Heart left ventricle (tissue), 16 donors: Measurements from ENCODE around the gene NOSTRIN. TPM values are rescaled to one million over a fixed set of nuclear protein-coding genes. Genes with fewer than 3 reads are reported as not detected.

Experiments
- ATAC-seq, 4 donors: fragments of 200-7000 bp; cut with Tn5 transposase; one replicate each; pipeline ENCODE4 v1.9.1; 2020 to 2022; ENCODE audit warnings: moderate library complexity in 4 of 4, mild to moderate bottlenecking in 3 of 4, moderate number of reproducible peaks in 1 of 4
- DNase-seq, 5 donors: peaks; one replicate each; pipeline ENCODE4 v3.0.0-alpha.2; 2020
- H3K27ac ChIP-seq, 12 donors: fragments of 200-600 bp; sonication (generic) in 4 of 12; one replicate each; pipeline versions ENCODE4 v1.5.0 to v1.8.0; 2016 to 2022; ENCODE audit warnings: mild to moderate bottlenecking in 2 of 12
- H3K27me3 ChIP-seq, 9 donors: fragments of 200-600 bp; sonication (generic) in 2 of 9; one replicate each; pipeline versions ENCODE4 v1.5.1 to v1.8.0; 2016 to 2022; ENCODE audit warnings: mild to moderate bottlenecking in 3 of 9
- H3K36me3 ChIP-seq, 9 donors: fragments of 200-600 bp; sonication (generic) in 2 of 9; one replicate each; pipeline versions ENCODE4 v1.5.0 to v1.8.0; 2018 to 2022; ENCODE audit warnings: mild to moderate bottlenecking in 2 of 9
- H3K4me1 ChIP-seq, 12 donors: fragments of 200-600 bp; sonication (generic) in 4 of 12; one replicate each; pipeline versions ENCODE4 v1.5.0 to v1.8.0; 2016 to 2022; ENCODE audit warnings: mild to moderate bottlenecking in 3 of 12
- H3K4me3 ChIP-seq, 12 donors: fragments of 200-600 bp; sonication (generic) in 4 of 12; one replicate each; pipeline versions ENCODE4 v1.5.0 to v1.8.0; 2017 to 2022; ENCODE audit warnings: mild to moderate bottlenecking in 9 of 12, moderate library complexity in 4 of 12
- H3K9me3 ChIP-seq, 12 donors: fragments of 200-600 bp; sonication (generic) in 4 of 12; one replicate each; pipeline versions ENCODE4 v1.5.0 to v1.8.0; 2016 to 2022; ENCODE audit warnings: mild to moderate bottlenecking in 1 of 12
- CTCF ChIP-seq, 12 donors: fragments of 200-600 bp; sonication (generic) in 4 of 12; IDR thresholded peaks; one replicate each; pipeline versions ENCODE4 v1.5.0 to v1.8.0; 2018 to 2022; ENCODE audit warnings: antibody characterized with exemption in 12 of 12, mild to moderate bottlenecking in 5 of 12
- POLR2A ChIP-seq, 2 donors: fragments of 450-650 bp; IDR thresholded peaks; one replicate each; pipeline ENCODE4 v1.6.1; 2017; ENCODE audit warnings: antibody characterized with exemption in 2 of 2, mild to moderate bottlenecking in 2 of 2, moderate library complexity in 2 of 2
- whole genome bisulfite sequencing, 4 donors: extraction: QIAGEN DNeasy Blood & Tissue Kit in 2 of 4; methylation state at CpG; one replicate each; pipeline versions ENCODE4 v1.1.5 to v1.1.7; 2013 to 2018; 5-methylcytosine and 5-hydroxymethylcytosine counted together
- intact Hi-C, 10 donors: fragments of 100-400 bp; cut with DNase I; formaldehyde crosslinking; loops; one replicate each; pipeline versions ENCODE4 v1.11.1 to v1.14.2; 2022
- polyA plus RNA-seq, 2 donors: library from polyadenylated mRNA; stranded (reverse); fragments of 200-250 nt; gene quantifications; one replicate each; pipeline ENCODE4 v1.2.3, GENCODE V29; 2013
- total RNA-seq, 9 donors: library from RNA; depleted of rRNA in 2 of 9; stranded (reverse); fragments of >200 nt in 2 of 9; fragmentation: NEBNext Ultra II Directional in 3 of 9; extraction: Animal tissue kit (Norgen Biotek cat#: 25700) in 3 of 9; gene quantifications; one replicate each; pipeline versions ENCODE4 v1.1.0 to v1.2.4, GENCODE V29; 2016 to 2023
- donor health status: ischemic (EF 13 %, LVEDD 7.1; RV severe dilation, severe dysfunction).
- donor health status: healthy with polysubstance abuse.
- donor health status: DM: no; HTN: yes; CAD: no.
- donor health status: DM: no; HTN: no; CAD: no.
- donor health status: ischemic (EF 25% LVEDD 6.9; RV normal size, moderate dysfunction).
- donor health status: ischemic (EF 25% LVEDD 5.7; RV mildly dilated, moderate dysfunction).
- donor health status: healthy.
- donor health status: DM: yes; HTN: yes; CAD: no.
- donor health status: ischemic (EF 35%, LVEDD 5.7; RV mildly dilated, moderate dysfunction).
- donor health status: nonischemic (EF 11% LVEDD 7.7; RV severe dilation, severe dysfunction).
- donor health status: DM: yes; HTN: yes; CAD: no.
- donor health status: PGD.
- donor health status: ischemic (EF 29% LVEDD 5.4; RV normal size, mild dysfunction).
- donor health status: nonischemic (EF 23%, LVEDD 6.1; RV moderate dilation, normal function).

NOSTRIN gene
- total and polyA plus RNA-seq, 11 donors: 8.2 to 19.1 (median 10.1) TPM

- H3K9me3 ChIP-seq: no peaks in the 10 kb centered on the region
- peak overlapping the region in 1 of 12 donors; percentile 67 for H3K27ac ChIP-seq
- no peaks in the 10 kb centered on the region for H3K36me3 ChIP-seq
- H3K4me1 ChIP-seq: peaks cover 0 to 47% (median 16%) of the 10 kb centered on the region in 12 donors
- TF ChIP-seq CTCF (IDR thresholded peaks at IDR 0.05): no peak
- no peak for TF ChIP-seq POLR2A (IDR thresholded peaks at IDR 0.05)
- no peak for DNase-seq
- 95 to 98% (median 96%) methylated on average over 7 of the region's 7 CpGs for WGBS, 4 donors
- H3K4me3 ChIP-seq: no peak overlapping the region
- ATAC-seq: no peak
- intact Hi-C loops: no loop called here
- H3K27me3 ChIP-seq: no peaks in the 10 kb centered on the region
Observed at GRCh38 chr2:168805615-168806014, 3.2 kb downstream of the NOSTRIN start.

- no peak overlapping the region for H3K27ac ChIP-seq
- intact Hi-C loops: no loop called here
- DNase-seq (no peak), ATAC-seq (no peak)
- peaks cover 0 to 48% (median 7%) of the 10 kb centered on the region in 12 donors for H3K4me1 ChIP-seq
- H3K4me3 ChIP-seq: no peak overlapping the region
- H3K36me3 ChIP-seq: peaks cover 0 to 5% (median 0%) of the 10 kb centered on the region in 9 donors
- H3K9me3 ChIP-seq: no peaks in the 10 kb centered on the region
- H3K27me3 ChIP-seq: no peaks in the 10 kb centered on the region
- TF ChIP-seq CTCF (IDR thresholded peaks at IDR 0.05): no peak
- no peak for TF ChIP-seq POLR2A (IDR thresholded peaks at IDR 0.05)
Observed at GRCh38 chr2:168809537-168809936, 7.1 kb downstream of the NOSTRIN start.

GRCh38 chr2:168810235-168810634 is 7.8 kb downstream of the NOSTRIN start:
- no peak for DNase-seq
- Histone ChIP-seq H3K4me1 (peaks cover 0 to 49% (median 5%) of the 10 kb centered on the region in 12 donors), H3K4me3 (no peak overlapping the region), H3K36me3 (peaks cover 0 to 5% (median 0%) of the 10 kb centered on the region in 9 donors), H3K27ac (no peak overlapping the region), H3K9me3 (no peaks in the 10 kb centered on the region), H3K27me3 (no peaks in the 10 kb centered on the region)
- WGBS, 4 donors: 88 to 95% (median 90%) methylated on average over 2 of the region's 2 CpGs
- no peak for ATAC-seq
- TF ChIP-seq POLR2A (IDR thresholded peaks at IDR 0.05): no peak
- TF ChIP-seq CTCF (IDR thresholded peaks at IDR 0.05): no peak
- intact Hi-C loops: no loop called here

- no peak for ATAC-seq
- Histone ChIP-seq H3K36me3 (peaks cover 0 to 5% (median 0%) of the 10 kb centered on the region in 9 donors), H3K27me3 (no peaks in the 10 kb centered on the region), H3K27ac (no peak overlapping the region), H3K4me3 (no peak overlapping the region), H3K9me3 (no peaks in the 10 kb centered on the region), H3K4me1 (peaks cover 0 to 47% (median 8%) of the 10 kb centered on the region in 12 donors)
- no peak for DNase-seq
- no peak for TF ChIP-seq POLR2A (IDR thresholded peaks at IDR 0.05)
- TF ChIP-seq CTCF (IDR thresholded peaks at IDR 0.05): no peak
- intact Hi-C loops: no loop called here
- WGBS, 4 donors: 67 to 85% (median 71%) methylated on average over 3 of the region's 3 CpGs
Observed at GRCh38 chr2:168811696-168812095, 9.3 kb downstream of the NOSTRIN start.
